IMR-90 (cell line): ENCODE data around the gene IQCK. TPM values are rescaled to one million over a fixed set of nuclear protein-coding genes. Genes with fewer than 3 reads are reported as not detected.

Experiments used
- ATAC-seq: fragments of 200-7000 bp; cut with Tn5 transposase; 2 replicates; pipeline ENCODE4 v1.9.1; 2020; ENCODE audit warnings: low read depth, mild to moderate bottlenecking, moderate library complexity
- BruUV-seq: library from RNA; stranded (reverse); fragments of 400-500 nt; replicated peaks from 2 replicates; lab custom pipeline; 2021; lab: Mats Ljungman, UMichigan
- CTCF ChIA-PET: fragments of 300-600 bp; formaldehyde crosslinking; extraction: SDS; loops from one replicate; lab custom pipeline; 2021; ENCODE audit warnings: antibody characterized with exemption; lab: Yijun Ruan, JAX
- POLR2A ChIA-PET: fragments of 300-600 bp; sonication (Branson Sonifier 250); formaldehyde crosslinking; loops from one replicate; lab custom pipeline; 2022; ENCODE audit warnings: antibody characterized with exemption; ENCODE audit not compliant: unreplicated experiment; lab: Charles Lee
- DNase-seq: peaks from one replicate; pipeline ENCODE4 v3.0.0; 2013
- H2AFZ ChIP-seq: replicated peaks from 2 replicates; pipeline ENCODE3; 2013; ENCODE audit warnings: low read length, mild to moderate bottlenecking; ENCODE audit not compliant: poor library complexity
- H2AK5ac ChIP-seq: 2 replicates; pipeline ENCODE4 v1.6.1; 2013; ENCODE audit warnings: low read depth, low read length, inconsistent platforms
- H2AK9ac ChIP-seq: replicated peaks from 2 replicates; pipeline ENCODE3; 2013; ENCODE audit warnings: mild to moderate bottlenecking, low read depth, low read length, moderate library complexity; ENCODE audit not compliant: poor library complexity
- H2BK120ac ChIP-seq: 2 replicates; pipeline ENCODE4 v1.6.1; 2013; ENCODE audit warnings: low read depth, low read length, inconsistent platforms
- H2BK15ac ChIP-seq: 3 replicates; pipeline ENCODE4 v1.6.1; 2013; ENCODE audit warnings: low read depth, low read length, inconsistent platforms
- H2BK20ac ChIP-seq: 2 replicates; pipeline ENCODE4 v1.6.1; 2013; ENCODE audit warnings: low read depth, mild to moderate bottlenecking, inconsistent platforms, low read length, moderate library complexity
- H2BK5ac ChIP-seq: 2 replicates; pipeline ENCODE4 v1.6.1; 2013; ENCODE audit warnings: mild to moderate bottlenecking, low read depth, low read length, inconsistent platforms; ENCODE audit not compliant: poor library complexity, severe bottlenecking
- H3K14ac ChIP-seq: replicated peaks from 2 replicates; pipeline ENCODE4 v1.6.1; 2013; ENCODE audit warnings: low read depth, low read length, inconsistent platforms
- H3K18ac ChIP-seq: 2 replicates; pipeline ENCODE4 v1.6.1; 2013; ENCODE audit warnings: low read depth, low read length, control low read depth
- H3K23ac ChIP-seq: 2 replicates; pipeline ENCODE4 v1.6.1; 2013; ENCODE audit warnings: low read depth, low read length, inconsistent platforms
- H3K27ac ChIP-seq: 2 replicates; pipeline ENCODE4 v1.5.1; 2013; ENCODE audit warnings: mild to moderate bottlenecking, control low read depth, low read length; ENCODE audit not compliant: insufficient read depth
- H3K27me3 ChIP-seq: 2 replicates; pipeline ENCODE4 v1.6.1; 2013; ENCODE audit warnings: low read length; ENCODE audit not compliant: control insufficient read depth, insufficient read depth
- H3K36me3 ChIP-seq: 2 replicates; pipeline ENCODE4 v1.6.1; 2013; ENCODE audit warnings: low read length, mixed read lengths; ENCODE audit not compliant: control insufficient read depth, insufficient read depth
- H3K4ac ChIP-seq: 2 replicates; pipeline ENCODE4 v1.6.1; 2013; ENCODE audit warnings: low read depth, low read length, inconsistent platforms
- H3K4me1 ChIP-seq: 2 replicates; pipeline ENCODE4 v1.6.1; 2013; ENCODE audit warnings: low read length, mixed read lengths; ENCODE audit not compliant: control insufficient read depth, insufficient read depth
- H3K4me2 ChIP-seq: 2 replicates; pipeline ENCODE4 v1.6.1; 2013; ENCODE audit warnings: low read depth, mild to moderate bottlenecking, control low read depth, low read length, moderate library complexity
- H3K4me3 ChIP-seq: 2 replicates; pipeline ENCODE4 v1.5.1; 2013; ENCODE audit warnings: low read depth, mild to moderate bottlenecking, control low read depth, low read length, moderate library complexity; ENCODE audit not compliant: insufficient read depth
- H3K56ac ChIP-seq: 2 replicates; pipeline ENCODE4 v1.6.1; 2013; ENCODE audit warnings: low read length, inconsistent platforms; ENCODE audit not compliant: insufficient read depth; ENCODE audit errors: extremely low read depth
- H3K79me1 ChIP-seq, 2 experiments: 2 replicates each; pipeline ENCODE4 v1.6.1; 2013; ENCODE audit warnings: low read length in 2 of 2, inconsistent platforms in 1 of 2, low read depth in 1 of 2
- H3K9ac ChIP-seq: 2 replicates; pipeline ENCODE4 v1.6.1; 2013; ENCODE audit warnings: low read depth, low read length, control low read depth
- H3K9me1 ChIP-seq: 2 replicates; pipeline ENCODE4 v1.6.1; 2013; ENCODE audit warnings: low read length, inconsistent platforms; ENCODE audit not compliant: insufficient read depth
- H3K9me3 ChIP-seq: 2 replicates; pipeline ENCODE4 v1.6.1; 2013; ENCODE audit warnings: low read length; ENCODE audit not compliant: control insufficient read depth, insufficient read depth
- H4K20me1 ChIP-seq: 2 replicates; pipeline ENCODE4 v1.6.1; 2013; ENCODE audit warnings: low read length, inconsistent platforms; ENCODE audit not compliant: insufficient read depth
- H4K5ac ChIP-seq: 2 replicates; pipeline ENCODE4 v1.6.1; 2013; ENCODE audit warnings: mild to moderate bottlenecking, low read depth, low read length, control low read depth
- H4K8ac ChIP-seq, 2 experiments: 2 replicates each; pipeline ENCODE4 v1.6.1; 2013; ENCODE audit warnings: low read depth in 2 of 2, low read length in 2 of 2, control low read depth in 1 of 2, inconsistent platforms in 1 of 2
- H4K91ac ChIP-seq: 2 replicates; pipeline ENCODE4 v1.6.1; 2013; ENCODE audit warnings: low read depth, low read length, inconsistent platforms; ENCODE audit not compliant: insufficient read depth
- BHLHE40 ChIP-seq: fragments of 150-350 bp; IDR thresholded peaks from 2 replicates; pipeline ENCODE4 v1.6.1; 2016; ENCODE audit warnings: mild to moderate bottlenecking, low read depth, low read length
- CTCF ChIP-seq: conservative IDR thresholded peaks from 2 replicates; pipeline ENCODE4 v1.5.1; 2012; ENCODE audit warnings: mild to moderate bottlenecking, low read depth, low read length, improper control_type of control experiment
- ELK1 ChIP-seq: fragments of 150-350 bp; IDR thresholded peaks from 2 replicates; pipeline ENCODE4 v1.6.1; 2016; ENCODE audit warnings: low read depth, mild to moderate bottlenecking, low read length, moderate library complexity, borderline replicate concordance
- FOS ChIP-seq: fragments of 150-350 bp; IDR thresholded peaks from 2 replicates; pipeline ENCODE4 v1.6.1; 2016; ENCODE audit warnings: low read depth, low read length
- MAFK ChIP-seq: IDR thresholded peaks from 2 replicates; pipeline ENCODE4 v1.6.1; 2012; ENCODE audit warnings: low read depth, low read length, improper control_type of control experiment
- MXI1 ChIP-seq: IDR thresholded peaks from 2 replicates; pipeline ENCODE4 v1.6.1; 2012; ENCODE audit warnings: low read depth, mild to moderate bottlenecking, low read length, moderate library complexity, borderline replicate concordance
- NFE2L2 ChIP-seq: fragments of 150-350 bp; IDR thresholded peaks from 2 replicates; pipeline ENCODE4 v1.6.1; 2016; ENCODE audit warnings: low read depth, mild to moderate bottlenecking, low read length
- POLR2A ChIP-seq: IDR thresholded peaks from 2 replicates; pipeline ENCODE4 v1.6.1; 2012; ENCODE audit warnings: mild to moderate bottlenecking, low read depth, low read length
- RAD21 ChIP-seq: IDR thresholded peaks from 2 replicates; pipeline ENCODE4 v1.6.1; 2012; ENCODE audit warnings: low read length, improper control_type of control experiment
- RCOR1 ChIP-seq: IDR thresholded peaks from 2 replicates; pipeline ENCODE4 v1.6.1; 2012; ENCODE audit warnings: mild to moderate bottlenecking, low read length, improper control_type of control experiment; ENCODE audit not compliant: insufficient replicate concordance
- RFX5 ChIP-seq: IDR thresholded peaks from 2 replicates; pipeline ENCODE4 v1.8.0; 2012; ENCODE audit warnings: low read depth, mild to moderate bottlenecking, low read length, moderate library complexity
- SMC3 ChIP-seq: fragments of 150-350 bp; IDR thresholded peaks from 2 replicates; pipeline ENCODE4 v1.6.1; 2016; ENCODE audit warnings: low read depth, mild to moderate bottlenecking, antibody characterized with exemption, low read length, moderate library complexity
- WGBS, 2 experiments: methylation state at CpG; one replicate each; pipeline versions ENCODE4 v1.1.5 to v1.1.7; 2013; ENCODE audit warnings: missing lambda C conversion rate in 2 of 2; ENCODE audit not compliant: insufficient read length in 1 of 2; ENCODE audit errors: extremely low coverage in 2 of 2; 5-methylcytosine and 5-hydroxymethylcytosine counted together
- dilution Hi-C: fragments of 300-500 bp; cut with HindIII; formaldehyde crosslinking; loops from one replicate; pipeline ENCODE4 v1.14.3; 2018; ENCODE audit warnings: low sequenced_read_pairs; ENCODE audit not compliant: unreplicated experiment
- in situ Hi-C: fragments of 300-500 bp; cut with MboI; formaldehyde crosslinking; loops from 3 replicates; pipeline ENCODE4 v1.14.3; 2019; ENCODE audit warnings: low sequenced_read_pairs, inconsistent platforms, mixed read lengths
- intact Hi-C: fragments of 100-400 bp; cut with micrococcal nuclease; formaldehyde crosslinking; loops from 2 replicates; pipeline ENCODE4 v1.10.0; 2022
- polyA plus RNA-seq, 3 experiments: library from polyadenylated mRNA; depleted of rRNA; stranded (reverse); fragments of >200 nt; gene quantifications; 2 replicates each; pipeline ENCODE4 v1.2.3, GENCODE V29; 2012; ENCODE audit warnings: low replicate concordance in 1 of 3
- total RNA-seq: library from RNA; depleted of rRNA; stranded (reverse); fragments of >200 nt; gene quantifications from 2 replicates; pipeline ENCODE4 v1.2.3, GENCODE V29; 2012
- TF ChIP-seq, protein P1 (sequence below): fragments of 150-350 bp; IDR thresholded peaks from 2 replicates; pipeline ENCODE4 v1.6.1; 2017; ENCODE audit warnings: mild to moderate bottlenecking, antibody characterized with exemption, low read length, low read depth

Gene IQCK
- total and polyA plus RNA-seq, 2 of the 4 experiments (the other 2 are of a cell fraction) = 4.1 to 5.4 TPM

DNA sequence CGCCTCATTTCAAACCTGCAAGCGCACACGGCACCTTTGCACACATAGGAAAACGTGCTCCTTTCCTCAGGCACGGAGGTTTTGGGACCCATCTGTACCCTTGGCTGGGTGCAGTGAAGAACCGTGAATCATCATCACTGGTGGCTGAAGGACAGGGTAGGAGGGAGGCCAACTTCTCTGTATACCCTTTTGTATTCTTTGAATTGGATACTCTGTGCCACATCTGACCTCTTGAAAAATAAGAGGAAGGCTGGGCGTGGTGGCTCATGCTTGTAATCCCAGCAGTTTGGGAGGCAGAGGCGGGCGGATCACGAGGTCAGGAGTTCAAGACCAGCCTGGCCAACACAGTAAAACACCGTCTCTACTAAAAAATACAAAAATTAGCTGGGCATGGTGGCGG, 154.9 kb downstream of the IQCK start:
- Histone ChIP-seq H3K9me3 (no peaks in the 10 kb centered on the region), H4K5ac (no peak overlapping the region), H2BK15ac (no peak overlapping the region), H2AK9ac (no peak overlapping the region), H4K91ac (no peak overlapping the region), H3K23ac (no peak overlapping the region), H3K18ac (no peak overlapping the region), H2AFZ (no peak overlapping the region), H2AK5ac (no peak overlapping the region), H3K27ac (no peak overlapping the region), H4K20me1 (no peaks in the 10 kb centered on the region), H3K27me3 (no peaks in the 10 kb centered on the region), H3K56ac (no peak overlapping the region), H3K4me3 (no peak overlapping the region), H2BK120ac (no peak overlapping the region), H2BK20ac (no peak overlapping the region), H3K14ac (no peak overlapping the region), H2BK5ac (no peak overlapping the region), H4K8ac (no peak overlapping the region), H3K9ac (no peak overlapping the region), H3K4me2 (no peak overlapping the region), H3K79me1 (peaks cover 0 to 3% of the 10 kb centered on the region in 2 experiments; a peak in 1 of 4 replicates), H3K4ac (no peak overlapping the region), H3K4me1 (no peaks in the 10 kb centered on the region), H3K9me1 (peaks cover 13% of the 10 kb centered on the region), H3K36me3 (peaks cover 7% of the 10 kb centered on the region; the same call in 1 of the 2 replicates)
- DNase-seq (no peak), ATAC-seq (no peak)
- dilution Hi-C loops = no loop called here
- POLR2A ChIA-PET = no interaction called here
- CTCF ChIA-PET = interaction anchor here (0.7 to 1.2 kb wide), 3 partner anchors 12 to 271 kb away, joined by 3 read pairs; partner anchors contain the start of gene GPRC5B
- in situ Hi-C loops = no loop called here
- no TSS peak for BruUV-seq
- 100% methylated on average over 1 of the region's 12 CpGs; no CpG with 5 or more reads in 1 of the 2 experiments for WGBS, 2 experiments
- intact Hi-C loops = no loop called here
- TF ChIP-seq RCOR1 (no peak), ELK1 (no peak), NFE2L2 (no peak), CTCF (no peak), RFX5 (no peak), MXI1 (no peak), BHLHE40 (no peak), POLR2A (no peak), FOS (no peak), RAD21 (no peak), MAFK (no peak), SMC3 (no peak)
- TF ChIP-seq, protein P1, sequence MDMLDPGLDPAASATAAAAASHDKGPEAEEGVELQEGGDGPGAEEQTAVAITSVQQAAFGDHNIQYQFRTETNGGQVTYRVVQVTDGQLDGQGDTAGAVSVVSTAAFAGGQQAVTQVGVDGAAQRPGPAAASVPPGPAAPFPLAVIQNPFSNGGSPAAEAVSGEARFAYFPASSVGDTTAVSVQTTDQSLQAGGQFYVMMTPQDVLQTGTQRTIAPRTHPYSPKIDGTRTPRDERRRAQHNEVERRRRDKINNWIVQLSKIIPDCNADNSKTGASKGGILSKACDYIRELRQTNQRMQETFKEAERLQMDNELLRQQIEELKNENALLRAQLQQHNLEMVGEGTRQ = no peak
